OCI-LY1 (cell line): ENCODE measurements around the gene LANCL2.

ENCODE experiments used
- EZH2 ChIP-seq: fragments of 200-600 bp; sonication (generic), shearing (Covaris generic); IDR thresholded peaks from 2 replicates; pipeline ENCODE4 v1.8.0; 2017; ENCODE audit warnings: borderline replicate concordance, mixed run types, mild to moderate bottlenecking, antibody characterized with exemption, low read length, moderate library complexity, mixed read lengths
- TF ChIP-seq, protein P1 (sequence below): fragments of 200-600 bp; sonication (generic), shearing (Covaris generic); IDR thresholded peaks from 2 replicates; pipeline ENCODE4 v1.5.1; 2017; ENCODE audit warnings: mild to moderate bottlenecking, antibody characterized with exemption, low read length, moderate library complexity, mixed read lengths

DNA sequence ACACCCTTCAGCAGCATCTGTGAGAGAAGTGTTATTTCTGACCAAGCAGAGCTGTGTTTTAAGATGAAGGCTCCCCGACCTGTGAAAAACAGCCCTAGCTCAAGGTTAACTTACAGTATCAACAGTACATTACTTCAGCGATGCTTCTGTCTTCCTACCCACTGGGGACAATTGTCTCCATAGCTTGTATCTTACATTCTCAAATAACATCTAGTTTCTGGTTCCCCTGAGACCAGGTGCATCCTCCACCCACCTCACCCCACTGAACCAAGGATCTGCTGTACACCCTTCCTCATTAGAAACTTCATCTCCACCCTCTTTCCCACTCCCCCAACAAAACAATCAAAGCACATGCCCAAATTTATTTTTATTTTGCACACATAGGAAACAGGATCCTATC lies 105.1 kb downstream of the LANCL2 start:
- TF ChIP-seq, protein P1, sequence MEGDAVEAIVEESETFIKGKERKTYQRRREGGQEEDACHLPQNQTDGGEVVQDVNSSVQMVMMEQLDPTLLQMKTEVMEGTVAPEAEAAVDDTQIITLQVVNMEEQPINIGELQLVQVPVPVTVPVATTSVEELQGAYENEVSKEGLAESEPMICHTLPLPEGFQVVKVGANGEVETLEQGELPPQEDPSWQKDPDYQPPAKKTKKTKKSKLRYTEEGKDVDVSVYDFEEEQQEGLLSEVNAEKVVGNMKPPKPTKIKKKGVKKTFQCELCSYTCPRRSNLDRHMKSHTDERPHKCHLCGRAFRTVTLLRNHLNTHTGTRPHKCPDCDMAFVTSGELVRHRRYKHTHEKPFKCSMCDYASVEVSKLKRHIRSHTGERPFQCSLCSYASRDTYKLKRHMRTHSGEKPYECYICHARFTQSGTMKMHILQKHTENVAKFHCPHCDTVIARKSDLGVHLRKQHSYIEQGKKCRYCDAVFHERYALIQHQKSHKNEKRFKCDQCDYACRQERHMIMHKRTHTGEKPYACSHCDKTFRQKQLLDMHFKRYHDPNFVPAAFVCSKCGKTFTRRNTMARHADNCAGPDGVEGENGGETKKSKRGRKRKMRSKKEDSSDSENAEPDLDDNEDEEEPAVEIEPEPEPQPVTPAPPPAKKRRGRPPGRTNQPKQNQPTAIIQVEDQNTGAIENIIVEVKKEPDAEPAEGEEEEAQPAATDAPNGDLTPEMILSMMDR = no peak
- TF ChIP-seq EZH2 = no peak
